CD14-positive monocyte (primary cell): ENCODE data around the gene CAPSL. TPM values are rescaled to one million over a fixed set of nuclear protein-coding genes. Genes with fewer than 3 reads are reported as not detected.

Experiments
- DNase-seq, 3 donors: peaks; one replicate each; pipeline ENCODE4 v3.0.0-alpha.2; 2011 to 2022
- H2AFZ ChIP-seq: 2 replicates; pipeline ENCODE4 v1.6.0; 2012; ENCODE audit warnings: mild to moderate bottlenecking, low read depth, low read length, inconsistent platforms; ENCODE audit not compliant: insufficient read depth, poor library complexity, severe bottlenecking
- H3K27ac ChIP-seq, 2 donors: 1 replicate in 1 of 2; 2 replicates in 1 of 2; pipeline ENCODE4 v1.5.1; 2012 to 2013; ENCODE audit warnings: low read length in 2 of 2, control low read depth in 1 of 2, inconsistent platforms in 1 of 2, low read depth in 1 of 2, mild to moderate bottlenecking in 1 of 2
- H3K27me3 ChIP-seq, 2 donors: one replicate each; pipeline versions ENCODE4 v1.6.0 to v1.6.1; 2011 to 2013; ENCODE audit warnings: low read length in 2 of 2; ENCODE audit not compliant: control insufficient read depth in 2 of 2, insufficient read depth in 2 of 2
- H3K36me3 ChIP-seq, 2 donors: replicated peaks in 1 of 2; 1 replicate in 1 of 2; 2 replicates in 1 of 2; pipeline versions ENCODE4 v1.5.1 to v1.6.1; 2012 to 2013; ENCODE audit warnings: low read length in 2 of 2, control low read depth in 1 of 2, inconsistent platforms in 1 of 2, mild to moderate bottlenecking in 1 of 2; ENCODE audit not compliant: insufficient read depth in 2 of 2, control insufficient read depth in 1 of 2
- H3K4me1 ChIP-seq, 2 donors: 1 replicate in 1 of 2; 2 replicates in 1 of 2; pipeline versions ENCODE4 v1.5.1 to v1.6.1; 2012 to 2013; ENCODE audit warnings: low read length in 2 of 2, control low read depth in 1 of 2, inconsistent platforms in 1 of 2, mild to moderate bottlenecking in 1 of 2, moderate library complexity in 1 of 2; ENCODE audit not compliant: insufficient read depth in 2 of 2, control insufficient read depth in 1 of 2
- H3K4me2 ChIP-seq: replicated peaks from 2 replicates; pipeline ENCODE3; 2012; ENCODE audit warnings: low read length, moderate library complexity, mild to moderate bottlenecking; ENCODE audit not compliant: poor library complexity, severe bottlenecking; ENCODE audit errors: extremely low read depth
- H3K4me3 ChIP-seq, 3 experiments: fragments of 200-600 bp in 1 of 3; sonication (generic) in 1 of 3; replicated peaks in 1 of 3; 1 replicate in 2 of 3; 2 replicates in 1 of 3; pipeline ENCODE4 v1.5.1; 2011 to 2013; ENCODE audit warnings: low read length in 3 of 3, mild to moderate bottlenecking in 3 of 3, control low read depth in 2 of 3, low read depth in 2 of 3, inconsistent platforms in 1 of 3, moderate library complexity in 1 of 3
- H3K79me2 ChIP-seq: 2 replicates; pipeline ENCODE4 v1.6.0; 2012; ENCODE audit warnings: mild to moderate bottlenecking, control low read depth, inconsistent platforms, low read length, moderate library complexity; ENCODE audit not compliant: insufficient read depth
- H3K9ac ChIP-seq: 2 replicates; pipeline ENCODE4 v1.6.0; 2017; ENCODE audit warnings: low read length, mild to moderate bottlenecking; ENCODE audit not compliant: insufficient read depth, poor library complexity, severe bottlenecking
- H3K9me3 ChIP-seq, 2 donors: replicated peaks in 1 of 2; 1 replicate in 1 of 2; 2 replicates in 1 of 2; pipeline versions ENCODE4 v1.5.1 to v1.6.1; 2012 to 2013; ENCODE audit warnings: low read length in 2 of 2, control low read depth in 1 of 2; ENCODE audit not compliant: control insufficient read depth in 1 of 2, insufficient read depth in 1 of 2
- H4K20me1 ChIP-seq: 2 replicates; pipeline ENCODE4 v1.6.0; 2012; ENCODE audit warnings: mild to moderate bottlenecking, low read length, control low read depth, moderate library complexity; ENCODE audit not compliant: insufficient read depth
- H3K27ac Mint-ChIP-seq, 7 donors: one replicate each; pipeline ENCODE4 v1.8.0; 2020; ENCODE audit warnings: mild to moderate bottlenecking in 7 of 7, mixed read lengths in 7 of 7, moderate library complexity in 6 of 7, inconsistent platforms in 2 of 7
- H3K27me3 Mint-ChIP-seq, 3 donors: one replicate each; pipeline ENCODE4 v1.8.0; 2021 to 2022; ENCODE audit warnings: low read depth in 3 of 3, mild to moderate bottlenecking in 3 of 3, mixed read lengths in 3 of 3, moderate library complexity in 3 of 3, inconsistent platforms in 1 of 3
- H3K36me3 Mint-ChIP-seq, 2 donors: one replicate each; pipeline ENCODE4 v1.8.0; 2020; ENCODE audit warnings: mixed read lengths in 2 of 2, inconsistent platforms in 1 of 2, mild to moderate bottlenecking in 1 of 2
- H3K4me1 Mint-ChIP-seq: one replicate; pipeline ENCODE4 v1.8.0; 2020; ENCODE audit warnings: mild to moderate bottlenecking, mixed read lengths
- H3K4me3 Mint-ChIP-seq, 2 donors: one replicate each; pipeline ENCODE4 v1.8.0; 2020; ENCODE audit warnings: mild to moderate bottlenecking in 2 of 2, mixed read lengths in 2 of 2, moderate library complexity in 1 of 2
- H3K9me3 Mint-ChIP-seq, 7 donors: one replicate each; pipeline ENCODE4 v1.8.0; 2020 to 2022; ENCODE audit warnings: mixed read lengths in 7 of 7, mild to moderate bottlenecking in 6 of 7, moderate library complexity in 6 of 7, inconsistent platforms in 2 of 7
- CTCF ChIP-seq: fragments of 200-600 bp; IDR thresholded peaks from one replicate; pipeline ENCODE4 v1.8.0; 2022; ENCODE audit warnings: antibody characterized with exemption, mild to moderate bottlenecking
- WGBS: methylation state at CpG from one replicate; pipeline ENCODE4 v1.1.5; 2013; ENCODE audit warnings: missing lambda C conversion rate; ENCODE audit not compliant: insufficient coverage; 5-methylcytosine and 5-hydroxymethylcytosine counted together
- intact Hi-C, 2 donors: fragments of 100-400 bp; cut with micrococcal nuclease; formaldehyde crosslinking; loops; one replicate each; pipeline versions ENCODE4 v1.15.0 to v1.15.1; 2023
- polyA plus RNA-seq, 3 donors: library from polyadenylated mRNA; depleted of rRNA in 1 of 3; unstranded in 2 of 3; stranded (reverse) in 1 of 3; fragments of 300-500 nt in 2 of 3; fragments of >200 nt in 1 of 3; fragmentation: Illumina TruSeq in 2 of 3; gene quantifications; 1 replicate in 2 of 3; 2 replicates in 1 of 3; pipeline ENCODE4 v1.2.3, GENCODE V29; 2012 to 2021

CAPSL gene
- polyA plus RNA-seq, 3 donors = not detected

- Mint-ChIP-seq H3K36me3 (no peaks in the 10 kb centered on the region), H3K27me3 (peaks cover 0 to 1% (median 0%) of the 10 kb centered on the region in 3 donors), H3K9me3 (peaks cover 0 to 13% (median 5%) of the 10 kb centered on the region in 7 donors), H3K4me1 (peaks cover 17% of the 10 kb centered on the region), H3K4me3 (no peak overlapping the region), H3K27ac (no peak overlapping the region)
- Histone ChIP-seq H3K9ac (no peak overlapping the region), H4K20me1 (no peaks in the 10 kb centered on the region), H3K79me2 (no peaks in the 10 kb centered on the region), H3K4me2 (no peak overlapping the region), H3K4me1 (peaks cover 13 to 17% of the 10 kb centered on the region in 2 donors), H3K36me3 (no peaks in the 10 kb centered on the region), H3K4me3 (no peak overlapping the region), H2AFZ (no peak overlapping the region), H3K9me3 (no peaks in the 10 kb centered on the region), H3K27me3 (no peaks in the 10 kb centered on the region), H3K27ac (no peak overlapping the region)
- TF ChIP-seq CTCF = no peak
- intact Hi-C loops = no loop called here
- DNase-seq = no peak
- no CpG with 5 or more reads among the region's 5 CpGs for WGBS
Measured at GRCh38 chr5:35887321-35888100, 50.9 kb downstream of the CAPSL start.

- no CpG with 5 or more reads among the region's 3 CpGs for WGBS
- peaks cover 17% of the 10 kb centered on the region for H3K4me1 Mint-ChIP-seq
- Histone ChIP-seq H3K9me3 (no peaks in the 10 kb centered on the region), H4K20me1 (no peaks in the 10 kb centered on the region), H3K4me3 (no peak overlapping the region), H2AFZ (no peak overlapping the region), H3K4me2 (no peak overlapping the region), H3K27me3 (no peaks in the 10 kb centered on the region), H3K79me2 (no peaks in the 10 kb centered on the region), H3K36me3 (no peaks in the 10 kb centered on the region), H3K27ac (no peak overlapping the region), H3K4me1 (peaks cover 13 to 17% of the 10 kb centered on the region in 2 donors), H3K9ac (no peak overlapping the region)
- H3K27ac Mint-ChIP-seq = no peak overlapping the region
- H3K27me3 Mint-ChIP-seq = peaks cover 0 to 1% (median 0%) of the 10 kb centered on the region in 3 donors
- intact Hi-C loops = no loop called here
- H3K4me3 Mint-ChIP-seq = no peak overlapping the region
- DNase-seq = no peak
- H3K36me3 Mint-ChIP-seq = no peaks in the 10 kb centered on the region
- H3K9me3 Mint-ChIP-seq = peaks cover 0 to 9% (median 0%) of the 10 kb centered on the region in 7 donors
- TF ChIP-seq CTCF = no peak
Measured at GRCh38 chr5:35886381-35886780, 52.0 kb downstream of the CAPSL start.
